Muscle of leg (tissue), 11 donors: Measurements from ENCODE around the gene FFAR3. TPM values are rescaled to one million over a fixed set of nuclear protein-coding genes. Genes with fewer than 3 reads are reported as not detected.
A peak's percentile ranks its signal among the peaks of the same experiment; 100 is the strongest.

Experiments
- DNase-seq: peaks from one replicate; pipeline ENCODE4 v3.0.0; 2013
- H3K27ac ChIP-seq: one replicate; pipeline ENCODE4 v1.5.1; 2013; ENCODE audit warnings: mild to moderate bottlenecking, low read length, control low read depth
- H3K27me3 ChIP-seq: one replicate; pipeline ENCODE4 v1.6.1; 2013; ENCODE audit warnings: low read length; ENCODE audit not compliant: control insufficient read depth, insufficient read depth
- H3K36me3 ChIP-seq: one replicate; pipeline ENCODE4 v1.6.1; 2013; ENCODE audit warnings: low read length; ENCODE audit not compliant: control insufficient read depth, insufficient read depth
- H3K4me1 ChIP-seq: one replicate; pipeline ENCODE4 v1.6.1; 2013; ENCODE audit warnings: low read length; ENCODE audit not compliant: control insufficient read depth, insufficient read depth
- H3K4me3 ChIP-seq: one replicate; pipeline ENCODE4 v1.5.1; 2013; ENCODE audit warnings: low read length, control low read depth
- H3K9me3 ChIP-seq: replicated peaks from 2 replicates; pipeline ENCODE4 v1.6.1; 2013; ENCODE audit warnings: low read depth, low read length; ENCODE audit not compliant: control insufficient read depth
- WGBS: methylation state at CpG from one replicate; pipeline ENCODE4 v1.1.5; 2013; ENCODE audit warnings: missing lambda C conversion rate; ENCODE audit not compliant: insufficient coverage; 5-methylcytosine and 5-hydroxymethylcytosine counted together
- polyA plus RNA-seq, 8 donors: library from polyadenylated mRNA; unstranded; fragments of 120-200 nt; gene quantifications; one replicate each; pipeline versions ENCODE4 v1.2.1 to v1.2.3, GENCODE V29; 2013; ENCODE audit warnings: inconsistent platforms in 1 of 8, low replicate concordance in 1 of 8; ENCODE audit not compliant: insufficient read length in 8 of 8, insufficient read depth in 1 of 8
- total RNA-seq: library from RNA; stranded (reverse); fragments of 120-200 nt; gene quantifications from one replicate; pipeline ENCODE4 v1.2.4, GENCODE V29; 2013

The FFAR3 gene
- total and polyA plus RNA-seq, 9 donors = 0.06 to 0.24 (median 0.19) TPM; not detected in 3

- Histone ChIP-seq H3K4me3 (no peak overlapping the region), H3K27ac (no peak overlapping the region), H3K4me1 (no peaks in the 10 kb centered on the region), H3K27me3 (no peaks in the 10 kb centered on the region), H3K9me3 (no peaks in the 10 kb centered on the region), H3K36me3 (no peaks in the 10 kb centered on the region)
- WGBS = 90% methylated on average over 9 of the region's 14 CpGs
- no peak for DNase-seq
Measured at GRCh38 chr19:35341565-35342225, 16.6 kb upstream of the FFAR3 start.

GRCh38 chr19:35342430-35342829 lies 15.8 kb upstream of the FFAR3 start:
- Histone ChIP-seq H3K4me3 (no peak overlapping the region), H3K36me3 (no peaks in the 10 kb centered on the region), H3K9me3 (no peaks in the 10 kb centered on the region), H3K27ac (no peak overlapping the region), H3K27me3 (no peaks in the 10 kb centered on the region), H3K4me1 (no peaks in the 10 kb centered on the region)
- 37% methylated on average over 5 of the region's 5 CpGs for WGBS
- no peak for DNase-seq

DNA sequence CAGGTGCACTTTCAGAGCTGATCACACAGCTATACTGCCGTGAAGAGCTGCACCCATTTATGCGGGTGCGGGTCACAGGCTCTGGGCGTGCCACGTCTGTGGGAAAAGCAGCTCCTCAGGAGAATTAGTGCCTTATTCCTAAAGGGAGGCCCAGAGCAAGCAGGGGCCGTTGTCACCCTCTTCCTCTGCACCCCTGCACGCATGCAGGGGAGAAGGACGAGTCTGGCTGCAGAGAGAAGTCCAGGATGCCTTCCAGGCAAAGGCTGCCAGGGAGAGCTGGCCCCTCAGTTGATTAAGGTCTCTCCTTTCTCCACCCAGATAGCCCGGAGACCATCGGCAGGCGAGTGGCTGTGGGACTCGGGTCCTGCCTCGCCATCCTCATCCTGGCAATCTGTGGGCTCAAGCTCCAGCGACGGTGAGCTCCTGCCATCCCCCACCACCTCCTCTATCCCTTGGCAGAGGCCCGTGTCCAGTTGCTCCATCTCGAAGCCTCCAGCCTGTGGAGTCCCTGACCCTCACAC lies 13.7 kb upstream of the FFAR3 start:
- H3K27me3 ChIP-seq = no peaks in the 10 kb centered on the region
- H3K36me3 ChIP-seq = no peaks in the 10 kb centered on the region
- no peak for DNase-seq
- H3K4me3 ChIP-seq = no peak overlapping the region
- no peak overlapping the region for H3K27ac ChIP-seq
- no peaks in the 10 kb centered on the region for H3K4me1 ChIP-seq
- 81% methylated on average over 16 of the region's 17 CpGs for WGBS
- H3K9me3 ChIP-seq = no peaks in the 10 kb centered on the region

- WGBS = 88% methylated on average over 8 of the region's 11 CpGs
- Histone ChIP-seq H3K27ac (no peak overlapping the region), H3K36me3 (no peaks in the 10 kb centered on the region), H3K4me1 (no peaks in the 10 kb centered on the region), H3K27me3 (no peaks in the 10 kb centered on the region), H3K4me3 (no peak overlapping the region), H3K9me3 (no peaks in the 10 kb centered on the region)
- DNase-seq = no peak
Measured at GRCh38 chr19:35345671-35346111, 12.6 kb upstream of the FFAR3 start.

- H3K4me1 ChIP-seq = no peaks in the 10 kb centered on the region
- 75% methylated on average over 26 of the region's 28 CpGs for WGBS
- no peaks in the 10 kb centered on the region for H3K27me3 ChIP-seq
- H3K27ac ChIP-seq = no peak overlapping the region
- no peaks in the 10 kb centered on the region for H3K36me3 ChIP-seq
- H3K9me3 ChIP-seq = no peaks in the 10 kb centered on the region
- no peak for DNase-seq
- H3K4me3 ChIP-seq = no peak overlapping the region
Measured at GRCh38 chr19:35346193-35347052, 11.8 kb upstream of the FFAR3 start.

DNA sequence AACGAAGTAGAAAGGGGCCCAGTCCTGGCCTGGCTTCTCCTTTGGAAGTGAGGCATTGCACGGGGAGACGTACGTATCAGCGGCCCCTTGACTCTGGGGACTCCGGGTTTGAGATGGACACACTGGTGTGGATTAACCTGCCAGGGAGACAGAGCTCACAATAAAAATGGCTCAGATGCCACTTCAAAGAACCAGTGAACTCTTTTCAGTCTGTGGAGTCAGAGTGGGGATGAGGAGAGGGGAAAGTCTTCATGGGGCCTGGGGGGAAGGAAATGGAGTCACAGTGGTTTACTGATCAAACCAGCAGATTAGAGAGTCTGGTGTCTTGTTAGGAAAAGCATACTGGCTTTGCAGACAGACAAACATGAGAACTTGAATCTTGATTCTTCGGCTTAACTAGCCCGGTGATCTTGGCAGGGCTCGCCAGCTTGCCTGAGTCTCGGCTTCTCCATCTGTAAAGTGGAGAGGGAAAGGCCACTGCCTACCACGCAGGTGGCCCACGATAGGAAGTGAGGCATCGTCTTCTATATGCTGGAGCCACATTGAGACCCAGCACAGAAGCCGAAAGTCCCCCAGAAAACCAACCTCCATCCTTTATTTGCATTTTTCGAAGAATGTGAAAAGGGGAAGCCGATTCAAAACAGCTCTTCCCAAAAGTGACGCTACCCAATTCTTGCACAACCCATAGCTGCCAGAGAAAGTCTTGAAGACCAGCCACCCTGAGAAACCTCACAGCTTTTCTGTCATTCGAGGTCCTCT lies 10.9 kb upstream of the FFAR3 start, which contains the start of gene FFAR1:
TSS of gene FFAR1 (plus strand) at position 732 of the 759 bp plus-strand sequence. CDS start 3,650 bp downstream, outside the sequence.
- 60% methylated on average over 18 of the region's 18 CpGs for WGBS
- H3K9me3 ChIP-seq = no peaks in the 10 kb centered on the region
- no peaks in the 10 kb centered on the region for H3K4me1 ChIP-seq
- H3K27ac ChIP-seq = no peak within 1 kb of the TSS
- DNase-seq = peak; percentile 61
- no peak within 1 kb of the TSS for H3K4me3 ChIP-seq
- H3K36me3 ChIP-seq = no peaks in the 10 kb centered on the region
- H3K27me3 ChIP-seq = no peaks in the 10 kb centered on the region

DNA sequence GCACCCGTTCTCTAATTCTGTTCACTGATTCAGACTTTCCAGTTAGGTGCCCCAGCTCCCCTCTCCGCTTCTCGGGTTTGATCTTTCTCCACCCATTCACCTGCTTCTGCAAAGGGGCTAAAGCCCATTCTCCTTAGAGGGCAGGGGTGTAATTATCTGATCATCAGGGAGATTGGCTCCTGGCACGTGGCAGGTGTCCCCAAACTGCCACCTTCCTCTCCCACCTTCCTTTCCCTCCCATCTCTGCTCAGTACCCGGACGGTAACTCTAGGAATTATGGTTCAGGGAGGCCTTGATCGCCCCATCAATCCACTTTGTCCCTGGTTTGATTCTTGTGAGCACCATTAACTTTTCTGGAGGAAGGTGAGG lies 10.3 kb upstream of the FFAR3 start:
- Histone ChIP-seq H3K27ac (no peak overlapping the region), H3K36me3 (no peaks in the 10 kb centered on the region), H3K4me3 (no peak overlapping the region), H3K9me3 (no peaks in the 10 kb centered on the region), H3K4me1 (no peaks in the 10 kb centered on the region), H3K27me3 (no peaks in the 10 kb centered on the region)
- WGBS = 73% methylated on average over 3 of the region's 7 CpGs
- DNase-seq = no peak

GRCh38 chr19:35348911-35349611 lies 9.2 kb upstream of the FFAR3 start:
- Histone ChIP-seq H3K27ac (no peak overlapping the region), H3K4me3 (no peak overlapping the region), H3K27me3 (no peaks in the 10 kb centered on the region), H3K36me3 (no peaks in the 10 kb centered on the region), H3K4me1 (no peaks in the 10 kb centered on the region), H3K9me3 (no peaks in the 10 kb centered on the region)
- no peak for DNase-seq
- 78% methylated on average over 13 of the region's 18 CpGs for WGBS

DNA sequence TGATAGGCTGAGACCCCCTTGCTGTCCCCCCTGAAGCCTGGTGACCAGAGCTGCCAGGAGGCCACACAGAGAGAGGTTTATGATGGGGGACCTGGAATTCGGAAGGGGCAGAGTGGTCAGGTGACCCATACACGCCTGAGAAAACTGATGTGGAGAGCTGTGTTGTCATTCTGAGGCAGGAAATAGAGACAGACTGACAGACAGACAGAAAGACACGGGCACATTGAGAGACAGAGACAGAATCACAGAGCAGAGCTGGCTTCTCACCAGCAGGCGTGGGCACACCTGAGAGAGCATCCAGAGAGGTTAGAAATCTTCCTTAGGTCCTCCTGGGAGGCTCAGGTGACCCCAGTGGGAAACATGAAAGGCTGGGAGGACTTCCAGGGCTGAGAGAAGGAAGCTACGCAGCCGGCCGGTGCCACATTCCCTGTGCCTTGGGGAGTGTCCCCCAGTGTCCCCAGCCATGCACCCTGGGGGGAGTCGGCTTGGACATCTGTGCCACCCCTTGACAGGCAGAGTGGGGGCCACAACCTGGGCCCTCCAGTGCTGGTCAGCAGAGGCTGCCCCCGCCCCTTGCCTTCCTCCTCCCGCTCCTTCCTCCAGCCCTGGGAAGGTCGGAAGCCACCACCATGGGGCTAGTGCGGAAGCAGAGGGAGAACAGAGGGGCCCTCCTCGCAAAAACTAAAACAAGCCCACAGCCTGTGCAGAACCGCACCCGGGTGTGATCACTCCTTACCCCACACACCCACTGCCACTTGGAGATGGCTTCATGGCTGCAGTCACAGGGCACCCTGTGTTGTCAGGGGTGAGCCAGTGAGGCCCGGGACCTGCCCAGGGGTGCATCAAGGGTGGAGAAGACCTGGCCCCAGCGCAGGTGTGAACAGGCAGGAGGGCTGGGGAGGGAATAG lies 8.4 kb upstream of the FFAR3 start:
- no peaks in the 10 kb centered on the region for H3K9me3 ChIP-seq
- no peak overlapping the region for H3K4me3 ChIP-seq
- no peak overlapping the region for H3K27ac ChIP-seq
- no peaks in the 10 kb centered on the region for H3K27me3 ChIP-seq
- H3K4me1 ChIP-seq = no peaks in the 10 kb centered on the region
- WGBS = 52% methylated on average over 10 of the region's 17 CpGs
- no peaks in the 10 kb centered on the region for H3K36me3 ChIP-seq
- no peak for DNase-seq
